ENCODE data around the gene KLHDC7A.

Gene KLHDC7A

DNA sequence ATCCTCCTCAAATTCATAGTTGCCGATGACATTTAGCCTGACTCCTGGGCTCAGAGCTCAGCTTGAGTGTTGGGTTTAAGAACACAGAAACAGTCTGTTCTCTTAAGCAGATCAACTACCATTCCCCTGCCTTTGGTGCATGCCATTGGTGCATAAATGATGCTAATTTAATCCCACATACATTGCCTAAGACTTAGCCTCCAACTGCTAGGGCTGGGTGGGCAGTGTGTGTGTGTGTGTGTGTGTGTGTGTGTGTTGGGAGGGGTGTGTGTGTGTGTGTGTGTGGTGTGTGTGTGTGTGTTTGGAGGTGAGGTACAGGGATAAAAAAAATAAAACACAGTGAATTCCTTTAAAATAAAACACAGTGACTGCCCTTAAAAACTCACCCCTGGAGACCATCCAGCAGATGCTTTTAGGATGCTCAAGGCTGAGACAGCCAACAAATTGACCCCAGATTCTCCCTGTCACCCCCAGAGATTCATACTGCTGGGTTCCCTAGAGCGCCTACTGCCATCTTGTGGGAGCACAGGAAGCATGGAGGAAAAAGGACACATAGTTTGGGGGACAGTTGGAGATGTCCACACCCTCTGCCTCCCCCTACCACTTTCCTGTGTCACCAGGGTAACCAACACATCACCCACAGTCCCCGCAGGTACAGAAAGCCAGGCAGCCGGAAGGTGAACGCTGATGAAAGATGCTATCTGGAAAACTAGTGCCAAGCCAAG lies 30.6 kb downstream of the KLHDC7A start:
- DNase-seq: no peak

DNA sequence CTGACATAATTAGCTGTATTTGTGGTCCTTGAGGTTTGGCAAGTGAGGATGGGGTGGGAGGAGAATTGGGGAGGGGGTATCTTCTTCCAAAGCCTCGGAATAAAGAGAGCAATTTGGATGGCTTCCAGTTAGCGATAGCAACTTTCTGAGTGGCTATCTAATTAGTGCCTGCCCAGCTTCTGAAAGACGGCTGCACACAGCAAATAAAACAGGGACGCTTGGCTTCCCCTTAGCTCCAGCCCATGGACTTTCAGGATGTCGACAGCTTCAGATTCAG lies 31.1 kb downstream of the KLHDC7A start:
- no peak for DNase-seq

DNA sequence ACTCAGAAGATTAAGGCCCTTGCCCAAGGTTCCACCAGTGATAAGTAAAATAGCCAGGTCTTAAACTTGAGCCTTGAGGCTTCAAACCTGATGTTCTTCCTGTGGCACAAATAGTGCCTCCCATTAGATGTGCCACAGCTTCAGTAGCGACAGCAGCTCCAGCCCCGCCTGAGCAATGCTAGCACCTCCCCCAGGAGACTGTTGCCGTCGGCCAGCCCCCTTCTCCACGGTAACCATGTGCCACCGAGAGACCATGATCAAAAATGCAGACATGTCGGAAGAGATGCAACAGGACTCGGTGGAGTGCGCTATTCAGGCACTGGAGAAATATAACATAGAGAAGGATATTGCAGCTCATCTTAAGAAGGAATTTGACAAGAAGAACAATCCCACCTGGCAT lies 32.2 kb downstream of the KLHDC7A start:
- no peak for DNase-seq

DNA sequence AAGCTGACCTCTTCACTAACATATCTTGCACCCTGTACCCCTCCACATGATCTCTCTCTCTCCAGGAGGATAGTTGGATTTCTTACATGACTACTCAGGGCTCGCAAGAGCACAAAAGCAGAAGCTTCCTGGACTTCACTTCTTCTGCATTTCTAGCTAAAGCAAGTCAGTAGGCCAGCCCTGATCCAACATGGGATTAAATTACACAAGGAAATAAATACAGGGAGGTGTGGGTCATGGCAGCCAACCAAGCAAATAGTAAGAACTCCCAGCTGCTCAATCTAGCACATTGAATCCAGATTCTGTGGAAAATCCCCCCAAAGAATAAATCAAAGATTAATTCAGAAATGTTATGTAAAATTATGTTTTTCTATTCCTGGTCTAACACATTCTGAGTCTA lies 33.3 kb downstream of the KLHDC7A start:
- DNase-seq: no peak

DNA sequence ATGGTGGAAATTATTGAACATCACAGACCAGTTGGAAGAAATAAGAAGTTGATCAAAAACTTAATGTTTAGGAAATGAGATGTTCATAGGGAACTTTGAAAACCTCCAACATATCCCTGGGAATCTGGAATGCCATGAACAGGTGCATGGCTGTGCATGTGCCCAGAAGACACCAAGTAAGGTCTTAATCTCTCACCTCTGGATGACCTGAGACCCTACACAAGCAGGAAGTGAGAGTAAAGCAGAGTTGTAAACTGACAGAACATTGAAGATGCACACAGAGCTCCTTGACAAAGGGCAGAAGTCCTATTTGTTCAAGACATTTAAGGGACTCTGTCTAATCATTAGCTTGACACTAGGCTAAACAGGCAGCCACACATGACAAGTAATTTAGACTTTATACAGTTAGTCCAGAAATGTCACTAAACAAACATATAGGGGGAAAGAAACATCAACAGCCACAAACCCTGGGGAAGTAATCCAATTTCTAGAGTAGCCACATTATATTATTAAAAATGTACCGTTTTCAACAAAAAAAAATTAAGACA lies 34.5 kb downstream of the KLHDC7A start:
- no peak for DNase-seq

DNA sequence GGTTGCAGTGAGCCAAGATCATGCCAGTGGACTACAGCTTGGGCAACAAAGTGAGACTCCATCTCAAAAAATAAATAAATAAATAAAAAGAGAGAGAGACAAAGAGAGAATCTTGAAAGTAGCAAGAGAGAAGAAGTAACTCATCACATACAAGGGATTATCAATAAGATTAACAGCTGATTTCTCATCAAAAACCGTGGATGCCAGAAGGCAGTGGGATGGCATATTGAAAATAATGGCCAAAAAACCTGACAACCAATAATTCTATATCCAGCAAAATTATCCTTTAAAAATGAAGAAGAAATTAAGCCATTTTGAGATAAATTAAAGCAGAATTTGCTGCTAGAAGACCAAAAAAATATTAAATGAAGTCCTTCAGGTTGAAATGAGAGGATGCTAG lies 35.7 kb downstream of the KLHDC7A start:
- no peak for DNase-seq

DNA sequence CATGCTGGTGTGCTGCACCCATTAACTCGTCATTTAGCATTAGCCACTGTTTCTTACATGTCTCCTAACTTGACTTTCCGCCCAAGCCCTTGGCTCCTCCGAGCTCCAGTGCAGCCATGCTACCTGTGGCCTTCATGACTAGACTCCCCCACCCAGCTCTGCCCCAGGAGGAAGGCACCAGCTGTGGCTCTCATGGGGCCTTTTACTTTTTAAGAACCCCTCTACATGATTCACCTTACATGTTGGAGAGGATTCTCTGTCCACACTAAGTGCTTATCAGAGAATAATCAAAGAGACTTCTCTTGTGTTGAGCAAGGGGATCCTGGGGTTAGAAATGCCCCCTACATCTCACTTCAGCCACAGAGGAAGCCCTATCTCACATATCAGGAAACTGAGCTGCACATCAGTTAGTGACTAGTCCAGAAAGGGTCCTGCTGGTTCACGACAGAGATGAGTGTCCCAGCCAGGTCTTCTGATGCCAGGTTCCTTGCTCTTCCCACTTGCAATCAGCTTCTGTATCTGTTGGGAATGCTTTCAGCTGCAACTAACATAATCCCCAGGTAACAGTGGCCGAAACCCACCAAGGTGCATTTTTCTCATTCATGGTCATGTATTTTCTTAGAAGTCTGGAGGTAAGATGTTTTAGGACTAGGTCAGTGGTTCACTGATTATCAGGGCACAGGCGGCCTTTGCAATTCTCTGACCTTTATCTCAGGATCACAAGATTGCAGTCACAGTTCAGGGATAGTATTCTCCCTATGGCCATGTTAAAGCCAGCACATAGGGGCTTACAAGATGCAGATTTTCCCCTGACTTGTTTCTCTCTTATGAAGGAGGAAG lies 45.9 kb downstream of the KLHDC7A start:
- DNase-seq: no peak

DNA sequence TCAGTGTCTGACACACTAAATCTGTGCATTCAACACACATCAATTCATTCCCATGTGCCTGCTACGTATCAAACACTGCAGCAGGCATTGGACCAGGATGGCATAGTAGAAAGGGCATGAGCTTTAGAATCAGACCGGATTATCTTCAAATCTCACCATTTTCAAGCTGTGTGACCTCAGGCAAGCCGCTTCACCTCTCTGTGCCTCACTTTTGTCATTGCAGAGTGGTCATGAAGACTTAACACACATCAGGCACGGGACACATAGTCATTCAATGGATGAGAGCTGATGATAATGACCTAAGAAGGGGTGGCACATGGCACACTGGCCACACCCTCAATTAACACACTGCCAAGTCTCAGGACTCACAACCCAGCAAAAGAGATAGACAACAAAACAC lies 46.8 kb downstream of the KLHDC7A start:
- DNase-seq: no peak

DNA sequence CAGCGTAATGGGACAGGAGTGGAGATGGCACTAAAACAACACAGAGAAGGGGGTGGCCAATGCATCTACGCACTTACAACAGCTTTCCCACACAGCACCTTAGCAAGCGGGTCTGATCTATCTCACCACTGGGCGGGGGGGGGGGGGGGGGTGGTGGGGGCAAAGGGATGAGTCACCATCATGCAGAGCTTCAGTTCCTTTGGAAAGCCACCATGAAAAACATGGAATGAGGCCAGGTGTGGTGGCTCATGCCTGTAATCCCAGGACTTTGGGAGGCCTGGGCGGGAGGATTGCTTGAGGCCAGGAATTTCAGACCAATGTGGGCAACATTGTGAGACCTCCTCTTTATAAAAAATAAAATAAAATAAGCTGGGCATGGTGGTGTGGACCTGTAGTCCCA lies 47.2 kb downstream of the KLHDC7A start:
- no peak for DNase-seq

DNA sequence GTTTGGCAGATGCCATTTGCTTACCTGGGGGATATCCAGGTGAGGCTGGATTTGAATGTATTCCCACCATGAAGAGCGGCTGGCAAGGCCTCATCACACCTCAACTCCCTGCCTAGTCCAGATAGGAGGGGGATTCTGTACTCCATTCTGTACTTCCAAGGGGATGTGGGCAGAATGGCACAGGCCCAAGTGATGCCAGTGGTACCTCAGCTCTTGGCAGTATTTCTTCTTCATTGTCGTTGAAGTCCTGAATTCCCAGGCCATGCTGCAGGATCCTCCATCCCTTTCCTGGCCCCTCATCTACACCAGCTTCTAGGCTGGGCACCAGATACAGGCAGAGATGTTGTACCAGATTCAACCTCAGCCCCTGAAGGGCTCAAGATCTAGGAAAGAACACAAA lies 47.9 kb downstream of the KLHDC7A start:
- no peak for DNase-seq

DNA sequence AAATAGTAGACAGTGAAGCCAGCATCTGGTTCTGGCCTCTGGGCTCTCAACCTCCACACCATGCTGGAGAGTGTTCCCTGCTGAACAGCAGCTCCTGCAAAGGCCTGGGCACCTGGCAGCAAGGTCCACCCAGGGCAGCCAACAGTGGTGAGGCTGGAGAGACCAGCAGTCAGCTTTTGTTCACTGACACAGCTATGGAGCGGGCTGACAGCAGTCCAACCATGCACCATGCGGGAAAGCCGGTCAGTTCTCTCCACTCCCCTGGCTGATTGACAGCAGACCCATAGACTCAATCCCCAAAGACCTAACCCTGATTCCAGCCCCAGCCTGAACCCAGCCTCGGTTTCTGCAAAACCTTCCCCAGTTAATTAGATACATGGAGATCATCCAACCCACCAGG lies 49.0 kb downstream of the KLHDC7A start:
- DNase-seq: no peak

DNA sequence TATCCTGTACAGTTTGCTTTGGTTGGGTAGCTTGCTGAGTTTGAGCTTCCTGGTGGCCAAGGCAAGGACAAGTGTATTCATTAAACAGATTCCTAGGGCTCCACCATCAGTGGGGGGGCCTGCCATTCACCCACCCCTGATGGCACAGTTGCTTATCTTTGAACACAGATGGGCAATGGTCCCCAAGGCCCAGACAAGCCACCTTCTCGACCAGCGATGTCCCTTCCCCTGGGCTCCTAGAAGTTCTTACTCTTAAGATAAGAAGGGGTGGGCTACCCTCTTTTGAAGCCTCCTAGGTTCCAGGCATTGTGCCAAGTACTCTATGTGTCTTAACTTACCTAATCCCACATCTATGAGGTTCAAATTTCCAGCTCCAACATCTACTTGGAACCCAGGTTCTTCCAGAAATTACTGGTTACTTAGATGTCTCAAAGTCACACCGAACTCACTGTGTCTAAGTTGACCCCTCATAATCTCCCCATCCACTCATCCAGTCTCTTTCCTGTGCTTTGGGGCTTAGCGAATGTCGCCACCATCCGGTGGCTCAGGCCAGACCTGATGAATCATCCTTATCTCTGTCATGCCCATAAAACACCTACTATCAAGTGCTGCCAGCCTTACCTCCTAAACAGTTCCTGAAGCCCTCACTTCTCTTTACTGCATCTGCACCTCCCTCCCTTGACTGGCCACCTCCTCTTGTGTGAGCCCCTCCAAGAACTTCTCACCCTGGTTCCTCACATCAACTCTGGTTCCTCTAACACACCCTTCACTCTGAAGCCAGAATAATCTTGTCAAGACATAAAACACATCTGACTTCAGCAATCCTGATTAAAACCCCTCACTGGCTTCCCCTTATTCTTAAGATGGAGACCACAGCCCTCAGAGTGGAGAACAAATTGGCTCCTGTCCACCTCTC lies 50.1 kb downstream of the KLHDC7A start:
- no peak for DNase-seq

DNA sequence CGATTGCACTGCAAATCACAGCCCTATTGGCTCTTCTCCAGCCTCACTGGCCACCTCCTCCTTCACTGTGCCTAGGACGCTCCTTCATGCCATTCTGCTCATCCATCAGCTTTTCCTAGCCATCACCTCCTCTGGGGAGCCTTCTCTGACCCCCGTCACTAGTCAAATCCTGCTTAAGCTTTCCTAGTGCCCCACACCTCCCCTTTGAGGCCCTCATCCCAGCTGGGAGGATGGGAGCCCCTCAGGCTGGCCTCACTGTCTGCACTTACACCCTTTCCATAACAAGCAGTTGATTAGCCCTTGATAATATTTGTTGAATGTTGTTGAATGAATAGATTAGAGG lies 50.7 kb downstream of the KLHDC7A start:
- DNase-seq: no peak

DNA sequence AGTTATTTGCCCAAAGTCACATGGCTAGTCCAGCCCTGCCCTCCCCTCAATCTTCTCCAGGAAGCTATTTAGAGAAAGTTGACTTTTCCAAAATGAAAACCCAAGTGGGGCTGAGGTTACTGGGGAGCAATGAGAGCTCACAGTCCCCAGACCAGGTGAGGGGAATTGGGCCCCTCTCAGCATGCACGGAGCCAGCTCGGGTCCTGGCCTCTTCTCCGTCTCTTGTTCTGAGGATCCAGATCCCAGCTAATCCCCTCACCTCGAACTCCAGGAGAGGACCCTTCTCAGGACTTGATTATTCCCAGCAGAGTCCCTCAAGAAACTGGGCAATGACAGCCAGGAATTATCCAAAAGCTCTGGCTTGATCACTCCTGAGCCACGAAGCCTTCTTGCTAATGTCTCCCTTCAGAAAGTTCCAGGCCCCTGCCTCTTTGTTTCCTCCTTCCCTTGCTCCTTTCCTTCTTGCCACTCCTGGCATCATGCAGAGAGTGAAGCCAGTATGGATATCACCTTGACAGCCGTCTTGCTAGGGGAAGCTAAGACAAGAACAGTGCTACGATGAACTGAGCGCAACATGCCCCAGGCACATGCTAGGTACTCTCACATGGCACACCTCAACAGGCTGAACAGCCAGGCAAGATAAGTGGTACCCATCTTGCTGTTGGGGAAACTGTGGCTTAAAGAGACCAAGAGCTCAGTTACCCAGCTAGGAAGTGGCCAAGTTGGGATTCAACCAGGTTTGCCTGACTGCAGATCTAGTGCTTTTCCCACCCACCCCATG lies 51.9 kb downstream of the KLHDC7A start:
- no peak for DNase-seq

DNA sequence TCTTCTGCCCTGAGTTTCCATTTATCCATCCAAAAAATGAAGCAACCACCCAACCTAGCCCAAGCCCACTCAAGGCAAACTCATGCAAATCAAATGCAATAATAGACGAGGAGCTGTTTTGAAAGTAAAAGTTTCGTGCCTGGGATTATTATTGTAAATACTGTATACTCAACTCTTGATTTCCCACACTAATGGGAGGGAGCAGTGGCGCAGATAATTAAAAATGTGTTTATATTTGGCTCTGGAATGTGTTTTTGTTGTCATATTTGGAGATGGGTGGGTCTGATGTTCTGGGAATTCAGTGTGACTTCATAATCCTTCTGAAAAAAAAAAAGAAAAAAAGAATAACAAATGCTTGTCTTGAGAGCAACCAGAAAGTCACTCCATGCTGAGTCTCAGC lies 52.5 kb downstream of the KLHDC7A start:
- DNase-seq: no peak

DNA sequence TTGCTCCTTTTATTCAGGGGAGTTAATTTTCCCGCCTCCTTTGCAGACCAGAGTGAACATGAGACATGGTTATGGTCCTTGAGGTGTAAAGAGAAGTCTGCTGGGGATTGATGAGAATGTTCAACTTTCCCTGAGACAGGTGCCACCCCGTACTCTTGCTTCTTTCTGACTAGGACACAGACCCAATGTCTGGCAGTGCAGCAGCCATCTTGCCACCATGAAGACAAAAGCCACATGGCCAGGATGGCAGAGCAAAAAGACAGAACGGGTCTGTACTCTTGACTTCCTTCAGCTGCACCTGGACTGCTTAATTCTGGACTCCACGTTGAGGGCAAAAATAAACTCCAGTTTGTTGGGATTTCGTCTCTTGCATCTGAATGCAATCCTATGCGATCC lies 54.1 kb downstream of the KLHDC7A start:
- DNase-seq: no peak

All from inflammatory macrophage treated with lipopolysaccharide for 1 hour (primary cell).